Nephron (organoid): ENCODE measurements around the gene ZNF470.

ENCODE experiments used
- H3K27ac Mint-ChIP-seq, 3 experiments: 2 replicates each; pipeline ENCODE4 v1.8.0; 2020; ENCODE audit warnings: mixed read lengths in 3 of 3, mild to moderate bottlenecking in 2 of 3, moderate library complexity in 1 of 3
- H3K27me3 Mint-ChIP-seq: 2 replicates; pipeline ENCODE4 v1.8.0; 2021; ENCODE audit warnings: low read depth, mild to moderate bottlenecking, moderate library complexity, mixed read lengths
- H3K36me3 Mint-ChIP-seq: 2 replicates; pipeline ENCODE4 v1.8.0; 2020; ENCODE audit warnings: low read depth, mixed read lengths
- H3K4me1 Mint-ChIP-seq: 2 replicates; pipeline ENCODE4 v1.8.0; 2020; ENCODE audit warnings: mixed read lengths
- H3K4me3 Mint-ChIP-seq, 3 experiments: 2 replicates each; pipeline ENCODE4 v1.8.0; 2020; ENCODE audit warnings: mild to moderate bottlenecking in 3 of 3, mixed read lengths in 3 of 3, moderate library complexity in 2 of 3
- H3K9me3 Mint-ChIP-seq: 2 replicates; pipeline ENCODE4 v1.8.0; 2020; ENCODE audit warnings: mixed read lengths
- TF ChIP-seq, protein P1 (sequence below), 3 experiments: fragments of 200-600 bp; sonication (generic); IDR thresholded peaks; one replicate each; pipeline ENCODE4 v1.5.0; 2021; ENCODE audit warnings: antibody characterized with exemption in 3 of 3; ENCODE audit not compliant: unreplicated experiment in 3 of 3

ZNF470 gene

DNA sequence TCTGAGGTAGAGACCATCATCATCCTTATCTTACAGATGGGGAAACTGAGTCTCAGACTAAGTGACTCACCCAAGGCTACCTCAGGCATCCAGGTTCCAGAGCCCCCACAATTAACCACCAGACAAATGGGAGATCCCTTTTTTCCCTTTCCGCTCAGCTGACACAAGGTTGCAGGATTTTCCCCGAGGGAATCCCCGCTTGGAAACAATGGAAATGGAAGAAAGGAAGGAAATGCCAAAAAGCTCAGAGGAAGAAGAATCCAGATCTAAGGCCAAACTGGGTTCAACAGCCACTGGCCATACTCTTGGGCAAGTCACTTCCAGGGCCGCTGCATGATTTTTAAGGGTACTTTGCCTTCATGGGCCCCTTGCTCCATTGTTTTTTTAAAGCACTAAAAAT is 29.4 kb downstream of the ZNF470 start:
- peak overlapping the region; percentile 93 to 97 (median 94) for H3K4me3 Mint-ChIP-seq
- peaks cover 62% of the 10 kb centered on the region for H3K9me3 Mint-ChIP-seq
- H3K27ac Mint-ChIP-seq = no peak overlapping the region
- TF ChIP-seq, protein P1, sequence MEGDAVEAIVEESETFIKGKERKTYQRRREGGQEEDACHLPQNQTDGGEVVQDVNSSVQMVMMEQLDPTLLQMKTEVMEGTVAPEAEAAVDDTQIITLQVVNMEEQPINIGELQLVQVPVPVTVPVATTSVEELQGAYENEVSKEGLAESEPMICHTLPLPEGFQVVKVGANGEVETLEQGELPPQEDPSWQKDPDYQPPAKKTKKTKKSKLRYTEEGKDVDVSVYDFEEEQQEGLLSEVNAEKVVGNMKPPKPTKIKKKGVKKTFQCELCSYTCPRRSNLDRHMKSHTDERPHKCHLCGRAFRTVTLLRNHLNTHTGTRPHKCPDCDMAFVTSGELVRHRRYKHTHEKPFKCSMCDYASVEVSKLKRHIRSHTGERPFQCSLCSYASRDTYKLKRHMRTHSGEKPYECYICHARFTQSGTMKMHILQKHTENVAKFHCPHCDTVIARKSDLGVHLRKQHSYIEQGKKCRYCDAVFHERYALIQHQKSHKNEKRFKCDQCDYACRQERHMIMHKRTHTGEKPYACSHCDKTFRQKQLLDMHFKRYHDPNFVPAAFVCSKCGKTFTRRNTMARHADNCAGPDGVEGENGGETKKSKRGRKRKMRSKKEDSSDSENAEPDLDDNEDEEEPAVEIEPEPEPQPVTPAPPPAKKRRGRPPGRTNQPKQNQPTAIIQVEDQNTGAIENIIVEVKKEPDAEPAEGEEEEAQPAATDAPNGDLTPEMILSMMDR (IDR thresholded peaks at IDR 0.05; ENCODE audit: unreplicated experiment in 3 of 3) = no peak
- peaks cover 68% of the 10 kb centered on the region for H3K36me3 Mint-ChIP-seq
- H3K4me1 Mint-ChIP-seq = peaks cover 11% of the 10 kb centered on the region
- H3K27me3 Mint-ChIP-seq = no peaks in the 10 kb centered on the region

DNA sequence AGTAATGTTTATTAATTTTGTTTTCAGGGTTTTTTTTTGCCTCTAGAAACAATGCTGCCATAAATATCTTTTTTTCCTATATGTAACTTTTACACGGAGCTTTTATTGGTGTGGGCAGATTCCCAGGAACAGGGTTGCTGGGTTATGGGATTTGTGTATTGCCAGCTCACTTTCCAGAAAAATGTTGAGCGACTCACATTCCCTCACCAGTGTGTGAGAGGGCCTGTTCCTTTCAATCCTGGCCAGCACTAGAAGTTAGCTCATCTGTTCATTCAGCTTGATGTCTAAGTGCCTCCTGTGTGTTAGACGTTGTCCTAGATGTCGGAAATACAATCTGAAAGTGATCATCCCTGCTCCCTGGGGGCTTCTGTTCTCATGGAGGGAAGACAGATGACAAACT is 30.4 kb downstream of the ZNF470 start:
- peaks cover 69% of the 10 kb centered on the region for H3K9me3 Mint-ChIP-seq
- TF ChIP-seq, protein P1 (IDR thresholded peaks at IDR 0.05; ENCODE audit: unreplicated experiment in 3 of 3) = no peak
- peak overlapping the region; percentile 14 to 55 (median 54) for H3K4me3 Mint-ChIP-seq
- H3K4me1 Mint-ChIP-seq = peaks cover 11% of the 10 kb centered on the region
- no peak overlapping the region for H3K27ac Mint-ChIP-seq
- H3K27me3 Mint-ChIP-seq = no peaks in the 10 kb centered on the region
- peaks cover 78% of the 10 kb centered on the region for H3K36me3 Mint-ChIP-seq

DNA sequence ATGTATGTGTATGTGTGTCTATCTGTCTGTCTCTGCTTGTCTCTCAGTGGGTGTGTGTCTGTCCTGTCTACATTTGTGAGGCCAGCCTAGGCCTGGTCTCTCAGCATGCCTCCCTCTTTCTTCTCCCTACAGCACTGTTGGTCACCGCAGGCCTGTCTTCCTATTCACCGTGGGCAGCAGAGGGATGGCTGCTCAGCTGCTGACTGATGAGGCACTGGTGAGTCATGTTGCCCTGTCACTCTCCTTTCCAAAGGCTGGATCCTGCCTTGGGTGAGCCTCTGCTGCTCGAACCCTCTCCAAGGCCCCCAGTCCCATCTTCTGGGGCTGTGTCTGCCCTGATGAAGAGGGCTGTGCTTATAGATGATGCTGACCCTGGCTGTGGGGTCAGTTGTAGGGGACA is 34.1 kb downstream of the ZNF470 start:
- Mint-ChIP-seq H3K27me3 (no peaks in the 10 kb centered on the region), H3K4me3 (no peak overlapping the region), H3K36me3 (peaks cover 99% of the 10 kb centered on the region), H3K4me1 (peaks cover under 1% of the 10 kb centered on the region), H3K27ac (no peak overlapping the region), H3K9me3 (peaks cover 86% of the 10 kb centered on the region)
- TF ChIP-seq, protein P1 (IDR thresholded peaks at IDR 0.05; ENCODE audit: unreplicated experiment in 3 of 3) = no peak

DNA sequence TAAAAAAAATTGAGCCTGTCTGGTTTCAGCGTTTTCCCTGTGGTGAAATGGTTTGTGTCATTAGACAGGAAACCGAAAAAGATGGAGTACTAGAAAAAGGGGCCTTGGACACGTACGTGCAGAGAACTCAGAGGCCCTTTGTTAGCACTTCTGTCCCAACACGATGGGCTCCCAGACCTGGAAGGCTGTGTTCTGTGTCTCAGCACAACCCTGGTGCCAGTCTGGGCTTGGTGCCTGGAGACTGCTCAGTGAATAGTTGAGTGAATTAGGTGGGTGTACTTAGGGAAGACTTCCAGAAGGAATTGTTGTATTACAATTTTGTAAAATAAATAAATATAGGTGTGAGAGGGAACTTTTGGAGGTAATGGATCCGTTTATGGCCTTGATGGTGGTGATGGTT is 36.6 kb downstream of the ZNF470 start:
- H3K27ac Mint-ChIP-seq = no peak overlapping the region
- H3K27me3 Mint-ChIP-seq = no peaks in the 10 kb centered on the region
- TF ChIP-seq, protein P1 (IDR thresholded peaks at IDR 0.05; ENCODE audit: unreplicated experiment in 3 of 3) = no peak
- H3K4me1 Mint-ChIP-seq = no peaks in the 10 kb centered on the region
- peaks cover 87% of the 10 kb centered on the region for H3K9me3 Mint-ChIP-seq
- H3K4me3 Mint-ChIP-seq = no peak overlapping the region
- H3K36me3 Mint-ChIP-seq = peaks cover 99% of the 10 kb centered on the region

DNA sequence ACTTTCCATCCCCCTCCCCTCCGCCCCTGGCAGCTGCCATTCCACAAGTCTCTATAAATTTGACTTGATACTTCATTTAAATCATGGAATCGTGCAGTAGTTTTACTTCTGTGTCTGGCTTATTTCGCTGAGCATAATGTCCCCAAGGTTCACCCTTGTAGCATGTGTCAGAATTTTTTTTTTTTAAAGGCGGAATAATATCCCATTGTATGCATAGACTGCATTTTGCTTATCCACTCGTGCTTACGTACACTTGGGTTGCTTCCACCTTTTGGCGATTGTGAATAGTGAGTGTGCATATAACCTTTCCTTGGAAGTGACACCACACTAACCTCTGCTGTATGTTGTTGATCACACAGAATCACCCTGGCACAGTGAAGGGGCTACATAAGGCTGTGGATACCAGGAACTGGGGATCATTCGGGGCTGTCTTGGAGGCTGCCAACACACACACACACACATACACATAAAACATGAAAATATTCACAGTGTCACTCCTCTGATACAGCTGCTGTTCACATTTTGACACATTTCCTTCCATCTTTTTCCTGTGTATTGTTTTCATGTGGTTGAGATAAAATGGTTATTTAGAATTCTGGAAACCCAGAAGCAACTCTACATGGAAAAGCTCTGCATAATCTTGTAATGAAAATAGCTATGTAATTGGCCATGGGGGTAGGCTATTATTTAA is 41.2 kb downstream of the ZNF470 start:
- peaks cover 100% of the 10 kb centered on the region for H3K36me3 Mint-ChIP-seq
- H3K27ac Mint-ChIP-seq = no peak overlapping the region
- no peaks in the 10 kb centered on the region for H3K4me1 Mint-ChIP-seq
- TF ChIP-seq, protein P1 (IDR thresholded peaks at IDR 0.05; ENCODE audit: unreplicated experiment in 3 of 3) = no peak
- H3K4me3 Mint-ChIP-seq = no peak overlapping the region
- H3K9me3 Mint-ChIP-seq = peaks cover 96% of the 10 kb centered on the region
- no peaks in the 10 kb centered on the region for H3K27me3 Mint-ChIP-seq

DNA sequence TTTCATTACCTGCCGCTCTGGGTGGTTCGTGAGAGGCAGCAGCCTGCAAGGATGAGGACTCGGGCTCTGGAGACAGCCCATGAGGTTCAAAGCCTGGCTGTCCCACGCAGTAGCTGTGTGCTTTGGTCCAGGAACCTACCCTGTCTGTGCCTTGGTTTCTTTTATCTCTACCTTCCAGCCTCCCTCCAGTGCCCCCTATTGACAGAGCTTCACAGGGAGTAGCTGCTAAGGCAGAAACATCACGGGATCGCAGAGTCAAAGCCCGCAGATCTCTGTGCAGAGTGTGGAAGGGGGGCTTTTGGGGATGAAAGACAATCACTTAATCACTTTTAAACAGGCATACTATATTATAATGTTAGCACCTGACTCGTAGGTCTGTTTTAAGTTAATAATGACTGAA is 44.0 kb downstream of the ZNF470 start:
- H3K36me3 Mint-ChIP-seq = peaks cover 100% of the 10 kb centered on the region
- H3K27me3 Mint-ChIP-seq = no peaks in the 10 kb centered on the region
- no peak overlapping the region for H3K4me3 Mint-ChIP-seq
- TF ChIP-seq, protein P1 (IDR thresholded peaks at IDR 0.05; ENCODE audit: unreplicated experiment in 3 of 3) = no peak
- H3K9me3 Mint-ChIP-seq = peaks cover 97% of the 10 kb centered on the region
- H3K4me1 Mint-ChIP-seq = no peaks in the 10 kb centered on the region
- no peak overlapping the region for H3K27ac Mint-ChIP-seq
